K562 (cell line): Measurements from ENCODE around the gene LTA. TPM values are rescaled to one million over a fixed set of nuclear protein-coding genes. Genes with fewer than 3 reads are reported as not detected.

Experiments used
- ARID2 ChIP-seq: fragments of 450-650 bp; IDR thresholded peaks from 2 replicates; pipeline ENCODE4 v1.6.1; 2017; ENCODE audit warnings: antibody characterized with exemption, mild to moderate bottlenecking
- ESRRB ChIP-seq: fragments of 250-450 bp; sonication (Bioruptor Pico); IDR thresholded peaks from 2 replicates; pipeline ENCODE4 v1.5.0; 2020; ENCODE audit warnings: mild to moderate bottlenecking, moderate library complexity, borderline replicate concordance
- GTF2F1 ChIP-seq: IDR thresholded peaks from 2 replicates; pipeline ENCODE4 v1.6.1; 2011; ENCODE audit warnings: low read depth, low read length, improper control_type of control experiment
- HDAC1 ChIP-seq, 2 experiments: fragments of 450-650 bp; IDR thresholded peaks; 2 replicates each; pipeline ENCODE4 v1.6.1; 2016 to 2017; ENCODE audit warnings: inconsistent platforms in 1 of 2, mild to moderate bottlenecking in 1 of 2, moderate library complexity in 1 of 2
- KLF1 ChIP-seq: fragments of 450-650 bp; IDR thresholded peaks from 2 replicates; pipeline ENCODE4 v1.6.1; 2016; ENCODE audit warnings: missing genetic modification characterization, missing compliant biosample characterization
- MCM2 ChIP-seq: fragments of 450-650 bp; IDR thresholded peaks from 2 replicates; pipeline ENCODE4 v1.6.1; 2017; ENCODE audit warnings: low read depth, mild to moderate bottlenecking
- MIER1 ChIP-seq: fragments of 450-650 bp; IDR thresholded peaks from 2 replicates; pipeline ENCODE4 v1.6.1; 2016; ENCODE audit warnings: antibody characterized with exemption, mild to moderate bottlenecking, low read depth
- NR2C2 ChIP-seq, 2 experiments: fragments of 200-800 bp in 1 of 2; sonication (Bioruptor generic) in 1 of 2; sonication (generic) in 1 of 2; formaldehyde crosslinking in 1 of 2; IDR thresholded peaks; 2 replicates each; pipeline versions ENCODE4 v1.6.1 to v1.8.0; 2016 to 2022; ENCODE audit warnings: mild to moderate bottlenecking in 1 of 2, missing compliant biosample characterization in 1 of 2, missing genetic modification characterization in 1 of 2, missing genetic modification reagents in 1 of 2
- PRMT5 ChIP-seq: sonication (generic); formaldehyde crosslinking; IDR thresholded peaks from 2 replicates; pipeline ENCODE4 v1.5.0; 2020; ENCODE audit warnings: missing genetic modification reagents
- SP1 ChIP-seq: sonication (generic); formaldehyde crosslinking; IDR thresholded peaks from 2 replicates; pipeline ENCODE4 v1.8.1; 2022; ENCODE audit warnings: mild to moderate bottlenecking, missing genetic modification reagents
- TAF9B ChIP-seq: fragments of 450-650 bp; IDR thresholded peaks from 2 replicates; pipeline ENCODE4 v1.6.1; 2018; ENCODE audit warnings: mild to moderate bottlenecking; ENCODE audit not compliant: partially characterized antibody
- ZBTB1 ChIP-seq: sonication (generic); formaldehyde crosslinking; IDR thresholded peaks from 2 replicates; pipeline ENCODE4 v1.8.1; 2023; ENCODE audit warnings: missing genetic modification reagents, low read depth, mild to moderate bottlenecking, borderline replicate concordance
- ZFX ChIP-seq: sonication (generic); formaldehyde crosslinking; IDR thresholded peaks from 2 replicates; pipeline ENCODE4 v1.8.0; 2022; ENCODE audit warnings: mild to moderate bottlenecking, missing genetic modification reagents, moderate library complexity
- polyA plus RNA-seq, 8 experiments: library from polyadenylated mRNA; depleted of rRNA in 4 of 8; stranded (reverse) in 5 of 8; unstranded in 3 of 8; fragments of >200 nt; fragmentation: Nextera tagmentation in 2 of 8; fragmentation: Illumina TruSeq in 1 of 8; extraction: Ambion mirVana in 2 of 8; extraction: Trizol in 1 of 8; gene quantifications; 2 replicates each; pipeline versions ENCODE4 v1.2.1 to v1.2.3, GENCODE V29; 2011 to 2014; ENCODE audit warnings: inconsistent platforms in 1 of 8, missing spikeins in 1 of 8
- total RNA-seq, 7 experiments: library from RNA; depleted of rRNA in 6 of 7; stranded (reverse); fragments of >200 nt in 6 of 7; fragmentation: Illumina TruSeq in 2 of 7; extraction: Trizol in 2 of 7; gene quantifications; 2 replicates each; pipeline versions ENCODE4 v1.2.1 to v1.2.3, GENCODE V29; 2011 to 2021; ENCODE audit warnings: low replicate concordance in 1 of 7
- TF ChIP-seq, protein P1 (sequence below): fragments of 450-650 bp; conservative IDR thresholded peaks from 2 replicates; pipeline ENCODE4 v1.6.1; 2016; ENCODE audit warnings: missing genetic modification characterization, low read depth, mild to moderate bottlenecking, control low read depth, missing compliant biosample characterization
- TF ChIP-seq, protein P2 (sequence below): fragments of 450-650 bp; IDR thresholded peaks from 2 replicates; pipeline ENCODE4 v1.6.1; 2018; ENCODE audit not compliant: partially characterized antibody
- TF ChIP-seq, protein P3 (sequence below): fragments of 450-650 bp; IDR thresholded peaks from 2 replicates; pipeline ENCODE4 v1.6.1; 2016; ENCODE audit warnings: missing biosample characterization, missing genetic modification characterization
- TF ChIP-seq, protein P4 (sequence below): fragments of 250-450 bp; sonication (Bioruptor Pico); IDR thresholded peaks from 2 replicates; pipeline ENCODE4 v1.8.0; 2022; ENCODE audit warnings: inconsistent platforms

LTA gene
- total and polyA plus RNA-seq, 9 of the 15 experiments (the other 6 are each of a cell fraction or from before 2014, with no cell fraction given) = 0.80 TPM; not detected in 8

DNA sequence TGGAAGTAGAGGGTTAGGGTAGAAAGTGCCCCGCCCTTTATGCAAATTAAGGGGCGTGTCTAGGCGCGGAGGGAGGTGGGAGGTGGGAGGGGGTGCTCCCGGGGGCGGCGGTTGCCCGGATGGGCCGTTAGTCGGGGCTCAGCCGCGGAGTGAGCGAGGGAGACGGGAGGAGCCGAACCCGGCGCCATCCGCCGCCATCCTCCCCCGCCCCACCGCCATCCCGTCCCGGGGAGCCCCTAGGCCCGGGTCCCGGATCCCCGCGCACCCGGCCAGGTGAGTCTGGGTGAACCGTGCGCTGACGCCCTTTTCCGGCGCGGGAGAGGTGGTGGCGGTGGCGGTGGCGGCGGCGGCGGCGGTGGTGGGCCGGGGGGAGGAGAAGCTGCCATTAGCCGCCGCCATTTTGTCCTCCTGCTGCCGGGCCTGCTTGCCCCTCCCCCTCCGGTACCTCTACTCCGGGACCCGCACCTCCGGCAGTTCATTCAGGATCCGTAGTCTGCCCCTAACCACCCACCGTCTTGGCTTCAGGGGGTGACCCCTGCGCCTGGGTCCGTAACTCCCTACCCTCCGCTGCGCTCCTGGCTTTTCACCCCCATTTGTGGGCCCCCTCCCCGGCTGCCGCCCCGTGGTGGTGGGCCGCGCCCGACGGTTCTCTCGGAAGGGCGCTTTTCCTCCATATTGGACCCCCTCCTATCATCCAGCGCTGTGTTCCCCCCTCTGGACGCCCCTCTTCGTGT, 48.7 kb downstream of the LTA start, which contains the start of gene PRRC2A (continued):
- TF ChIP-seq, protein P1, sequence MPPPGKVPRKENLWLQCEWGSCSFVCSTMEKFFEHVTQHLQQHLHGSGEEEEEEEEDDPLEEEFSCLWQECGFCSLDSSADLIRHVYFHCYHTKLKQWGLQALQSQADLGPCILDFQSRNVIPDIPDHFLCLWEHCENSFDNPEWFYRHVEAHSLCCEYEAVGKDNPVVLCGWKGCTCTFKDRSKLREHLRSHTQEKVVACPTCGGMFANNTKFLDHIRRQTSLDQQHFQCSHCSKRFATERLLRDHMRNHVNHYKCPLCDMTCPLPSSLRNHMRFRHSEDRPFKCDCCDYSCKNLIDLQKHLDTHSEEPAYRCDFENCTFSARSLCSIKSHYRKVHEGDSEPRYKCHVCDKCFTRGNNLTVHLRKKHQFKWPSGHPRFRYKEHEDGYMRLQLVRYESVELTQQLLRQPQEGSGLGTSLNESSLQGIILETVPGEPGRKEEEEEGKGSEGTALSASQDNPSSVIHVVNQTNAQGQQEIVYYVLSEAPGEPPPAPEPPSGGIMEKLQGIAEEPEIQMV = no peak
- TF ChIP-seq ESRRB (CRISPR knock-in tag) (0 out of 2 replicates have a peak, but pooled peaks have one; percentile 57), MCM2 (no peak), KLF1 (tag) (no peak), ZBTB1 (CRISPR knock-in tag) (peak; percentile 99), ZFX (CRISPR knock-in tag) (peak; percentile 93), NR2C2 (CRISPR knock-in tag; IDR thresholded peaks at IDR 0.05) (0 out of 2 replicates have a peak, but pooled peaks have one; percentile 29), NR2C2 (tag; IDR thresholded peaks at IDR 0.05) (peak; percentile 92), GTF2F1 (peak; percentile 83), ARID2 (0 out of 2 replicates have a peak, but pooled peaks have one; percentile 1), MIER1 (no peak), PRMT5 (CRISPR knock-in tag) (peak; percentile 60; the same call in 1 of the 2 replicates), SP1 (CRISPR knock-in tag) (peak; percentile 2; the same call in 1 of the 2 replicates), HDAC1 (IDR thresholded peaks at IDR 0.05) (0 out of 4 replicates have a peak, but pooled peaks of 1 of the 2 experiments have one; percentile 74), TAF9B (peak; percentile 100)
- TF ChIP-seq, protein P2, sequence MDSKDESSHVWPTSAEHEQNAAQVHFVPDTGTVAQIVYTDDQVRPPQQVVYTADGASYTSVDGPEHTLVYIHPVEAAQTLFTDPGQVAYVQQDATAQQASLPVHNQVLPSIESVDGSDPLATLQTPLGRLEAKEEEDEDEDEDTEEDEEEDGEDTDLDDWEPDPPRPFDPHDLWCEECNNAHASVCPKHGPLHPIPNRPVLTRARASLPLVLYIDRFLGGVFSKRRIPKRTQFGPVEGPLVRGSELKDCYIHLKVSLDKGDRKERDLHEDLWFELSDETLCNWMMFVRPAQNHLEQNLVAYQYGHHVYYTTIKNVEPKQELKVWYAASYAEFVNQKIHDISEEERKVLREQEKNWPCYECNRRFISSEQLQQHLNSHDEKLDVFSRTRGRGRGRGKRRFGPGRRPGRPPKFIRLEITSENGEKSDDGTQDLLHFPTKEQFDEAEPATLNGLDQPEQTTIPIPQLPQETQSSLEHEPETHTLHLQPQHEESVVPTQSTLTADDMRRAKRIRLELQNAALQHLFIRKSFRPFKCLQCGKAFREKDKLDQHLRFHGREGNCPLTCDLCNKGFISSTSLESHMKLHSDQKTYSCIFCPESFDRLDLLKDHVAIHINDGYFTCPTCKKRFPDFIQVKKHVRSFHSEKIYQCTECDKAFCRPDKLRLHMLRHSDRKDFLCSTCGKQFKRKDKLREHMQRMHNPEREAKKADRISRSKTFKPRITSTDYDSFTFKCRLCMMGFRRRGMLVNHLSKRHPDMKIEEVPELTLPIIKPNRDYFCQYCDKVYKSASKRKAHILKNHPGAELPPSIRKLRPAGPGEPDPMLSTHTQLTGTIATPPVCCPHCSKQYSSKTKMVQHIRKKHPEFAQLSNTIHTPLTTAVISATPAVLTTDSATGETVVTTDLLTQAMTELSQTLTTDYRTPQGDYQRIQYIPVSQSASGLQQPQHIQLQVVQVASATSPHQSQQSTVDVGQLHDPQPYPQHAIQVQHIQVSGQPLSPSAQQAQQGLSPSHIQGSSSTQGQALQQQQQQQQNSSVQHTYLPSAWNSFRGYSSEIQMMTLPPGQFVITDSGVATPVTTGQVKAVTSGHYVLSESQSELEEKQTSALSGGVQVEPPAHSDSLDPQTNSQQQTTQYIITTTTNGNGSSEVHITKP = peak; percentile 27
- TF ChIP-seq, protein P3, sequence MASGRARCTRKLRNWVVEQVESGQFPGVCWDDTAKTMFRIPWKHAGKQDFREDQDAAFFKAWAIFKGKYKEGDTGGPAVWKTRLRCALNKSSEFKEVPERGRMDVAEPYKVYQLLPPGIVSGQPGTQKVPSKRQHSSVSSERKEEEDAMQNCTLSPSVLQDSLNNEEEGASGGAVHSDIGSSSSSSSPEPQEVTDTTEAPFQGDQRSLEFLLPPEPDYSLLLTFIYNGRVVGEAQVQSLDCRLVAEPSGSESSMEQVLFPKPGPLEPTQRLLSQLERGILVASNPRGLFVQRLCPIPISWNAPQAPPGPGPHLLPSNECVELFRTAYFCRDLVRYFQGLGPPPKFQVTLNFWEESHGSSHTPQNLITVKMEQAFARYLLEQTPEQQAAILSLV (tag) = no peak
- TF ChIP-seq, protein P4, sequence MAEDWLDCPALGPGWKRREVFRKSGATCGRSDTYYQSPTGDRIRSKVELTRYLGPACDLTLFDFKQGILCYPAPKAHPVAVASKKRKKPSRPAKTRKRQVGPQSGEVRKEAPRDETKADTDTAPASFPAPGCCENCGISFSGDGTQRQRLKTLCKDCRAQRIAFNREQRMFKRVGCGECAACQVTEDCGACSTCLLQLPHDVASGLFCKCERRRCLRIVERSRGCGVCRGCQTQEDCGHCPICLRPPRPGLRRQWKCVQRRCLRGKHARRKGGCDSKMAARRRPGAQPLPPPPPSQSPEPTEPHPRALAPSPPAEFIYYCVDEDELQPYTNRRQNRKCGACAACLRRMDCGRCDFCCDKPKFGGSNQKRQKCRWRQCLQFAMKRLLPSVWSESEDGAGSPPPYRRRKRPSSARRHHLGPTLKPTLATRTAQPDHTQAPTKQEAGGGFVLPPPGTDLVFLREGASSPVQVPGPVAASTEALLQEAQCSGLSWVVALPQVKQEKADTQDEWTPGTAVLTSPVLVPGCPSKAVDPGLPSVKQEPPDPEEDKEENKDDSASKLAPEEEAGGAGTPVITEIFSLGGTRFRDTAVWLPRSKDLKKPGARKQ (CRISPR knock-in tag) = no peak
